ENCODE data around the gene CDC42BPB.
A peak's percentile ranks its signal among the peaks of the same experiment; 100 is the strongest.

GRCh38 chr14:103104654-103105452, 47.5 kb upstream of the CDC42BPB start:
- TF ChIP-seq CTCF (IDR thresholded peaks at IDR 0.05) (peak; percentile 92 to 100 (median 98)), POLR2A (IDR thresholded peaks at IDR 0.05; ENCODE audit: low read depth) (no peak), EP300 (IDR thresholded peaks at IDR 0.05) (no peak)

Measured in esophagus muscularis mucosa (tissue), 4 donors.